H1 (cell line): Measurements from ENCODE around the gene TNFRSF1A. TPM values are rescaled to one million over a fixed set of nuclear protein-coding genes. Genes with fewer than 3 reads are reported as not detected.

Source experiments
- CTCF ChIA-PET: fragments of 300-600 bp; sonication (Branson Sonifier 250); formaldehyde crosslinking; loops from one replicate; lab custom pipeline; 2021; ENCODE audit not compliant: partially characterized antibody; lab: Charles Lee
- POLR2A ChIA-PET: fragments of 300-600 bp; sonication (Branson Sonifier 250); formaldehyde crosslinking; loops from one replicate; lab custom pipeline; 2021; ENCODE audit warnings: inconsistent platforms; ENCODE audit not compliant: partially characterized antibody; lab: Charles Lee
- DNase-seq, 2 experiments: peaks; one replicate each; pipeline versions ENCODE4 v3.0.0 to v3.0.0-alpha.2; 2010 to 2022; ENCODE audit warnings: low spot score in 2 of 2, low read depth in 1 of 2, mixed read lengths in 1 of 2
- FAIRE-seq: peaks from 2 replicates; lab custom pipeline; 2011; peaks lifted over from hg19 to GRCh38; lab: Jason Lieb, UNC
- H2AFZ ChIP-seq: 2 replicates; pipeline ENCODE4 v1.8.1; 2012; ENCODE audit warnings: low read length, inconsistent platforms
- H2AK5ac ChIP-seq: 2 replicates; pipeline ENCODE4 v1.6.1; 2013; ENCODE audit warnings: low read depth, low read length
- H2BK120ac ChIP-seq: replicated peaks from 2 replicates; pipeline ENCODE3; 2013; ENCODE audit warnings: low read depth, low read length, inconsistent platforms
- H2BK12ac ChIP-seq: 2 replicates; pipeline ENCODE4 v1.6.1; 2013; ENCODE audit warnings: low read depth, low read length
- H2BK15ac ChIP-seq: 2 replicates; pipeline ENCODE4 v1.6.1; 2013; ENCODE audit warnings: low read length
- H2BK20ac ChIP-seq: 2 replicates; pipeline ENCODE4 v1.6.1; 2013; ENCODE audit warnings: low read length
- H2BK5ac ChIP-seq: 2 replicates; pipeline ENCODE4 v1.6.1; 2013; ENCODE audit warnings: low read depth, low read length
- H3K14ac ChIP-seq: 2 replicates; pipeline ENCODE4 v1.6.1; 2013; ENCODE audit warnings: inconsistent platforms; ENCODE audit not compliant: insufficient read length
- H3K18ac ChIP-seq: 2 replicates; pipeline ENCODE4 v1.6.1; 2013; ENCODE audit warnings: low read length; ENCODE audit errors: extremely low read depth
- H3K23ac ChIP-seq: 2 replicates; pipeline ENCODE4 v1.6.1; 2013; ENCODE audit warnings: inconsistent platforms; ENCODE audit not compliant: insufficient read length
- H3K23me2 ChIP-seq: 2 replicates; pipeline ENCODE4 v1.6.1; 2013; ENCODE audit warnings: low read depth, low read length
- H3K27ac ChIP-seq: 2 replicates; pipeline ENCODE4 v1.6.1; 2011; ENCODE audit warnings: low read depth, low read length, inconsistent platforms
- H3K27me3 ChIP-seq, 4 experiments: replicated peaks in 1 of 4; 1 replicate in 1 of 4; 2 replicates in 3 of 4; pipeline versions ENCODE4 v1.6.1 to v1.8.1; 2011 to 2013; ENCODE audit warnings: low read length in 3 of 4, mild to moderate bottlenecking in 3 of 4, inconsistent platforms in 2 of 4, mixed read lengths in 2 of 4, moderate library complexity in 1 of 4; ENCODE audit not compliant: control insufficient read depth in 3 of 4, insufficient read depth in 3 of 4; ENCODE audit errors: extremely low read depth in 1 of 4
- H3K36me3 ChIP-seq, 4 experiments: 2 replicates each; pipeline versions ENCODE4 v1.6.1 to v1.8.1; 2011 to 2013; ENCODE audit warnings: mild to moderate bottlenecking in 4 of 4, low read length in 3 of 4, moderate library complexity in 2 of 4, control low read depth in 1 of 4, inconsistent platforms in 1 of 4; ENCODE audit not compliant: insufficient read depth in 4 of 4, control insufficient read depth in 2 of 4
- H3K4ac ChIP-seq: replicated peaks from 2 replicates; pipeline ENCODE3; 2013; ENCODE audit warnings: low read length, low read depth, mixed read lengths, inconsistent platforms; ENCODE audit not compliant: insufficient read length
- H3K4me1 ChIP-seq, 4 experiments: replicated peaks in 1 of 4; 1 replicate in 1 of 4; 2 replicates in 3 of 4; pipeline versions ENCODE4 v1.6.1 to v1.8.1; 2011 to 2013; ENCODE audit warnings: low read length in 3 of 4, inconsistent platforms in 2 of 4, mixed read lengths in 1 of 4; ENCODE audit not compliant: insufficient read depth in 4 of 4, control insufficient read depth in 3 of 4
- H3K4me2 ChIP-seq, 2 experiments: 2 replicates each; pipeline versions ENCODE4 v1.6.1 to v1.8.1; 2011 to 2013; ENCODE audit warnings: low read depth in 2 of 2, low read length in 2 of 2, control low read depth in 1 of 2, inconsistent platforms in 1 of 2, mild to moderate bottlenecking in 1 of 2; ENCODE audit not compliant: insufficient read depth in 1 of 2
- H3K4me3 ChIP-seq, 4 experiments: fragments of 200-600, 300-600 bp in 1 of 4; sonication (generic), shearing (Covaris generic), sonication (Bioruptor Twin) in 1 of 4; 2 replicates each; pipeline versions ENCODE4 v1.5.1 to v1.8.1; 2011 to 2016; ENCODE audit warnings: low read length in 4 of 4, low read depth in 3 of 4, control low read depth in 2 of 4, inconsistent platforms in 2 of 4, mild to moderate bottlenecking in 2 of 4, mixed read lengths in 1 of 4, moderate library complexity in 1 of 4; ENCODE audit not compliant: insufficient read depth in 2 of 4; ENCODE audit errors: extremely low read depth in 1 of 4
- H3K56ac ChIP-seq: replicated peaks from 2 replicates; pipeline ENCODE3; 2013; ENCODE audit warnings: low read depth, mild to moderate bottlenecking, mixed read lengths, low read length, inconsistent platforms; ENCODE audit not compliant: insufficient read length
- H3K79me1 ChIP-seq: 2 replicates; pipeline ENCODE4 v1.6.1; 2013; ENCODE audit warnings: low read depth, low read length, control low read depth
- H3K79me2 ChIP-seq, 2 experiments: 2 replicates each; pipeline versions ENCODE4 v1.6.1 to v1.8.1; 2012 to 2013; ENCODE audit warnings: low read length in 2 of 2, mild to moderate bottlenecking in 2 of 2, inconsistent platforms in 1 of 2; ENCODE audit not compliant: insufficient read depth in 2 of 2, control insufficient read depth in 1 of 2
- H3K9ac ChIP-seq, 4 experiments: replicated peaks in 1 of 4; 1 replicate in 1 of 4; 2 replicates in 3 of 4; pipeline versions ENCODE4 v1.6.1 to v1.8.1; 2011 to 2013; ENCODE audit warnings: low read depth in 3 of 4, low read length in 3 of 4, control low read depth in 2 of 4, mild to moderate bottlenecking in 2 of 4, moderate library complexity in 2 of 4, inconsistent platforms in 1 of 4; ENCODE audit errors: extremely low read depth in 1 of 4
- H3K9me3 ChIP-seq, 2 experiments: 2 replicates each; pipeline versions ENCODE4 v1.6.1 to v1.8.1; 2012 to 2013; ENCODE audit warnings: mild to moderate bottlenecking in 2 of 2, moderate library complexity in 2 of 2, control low read depth in 1 of 2, inconsistent platforms in 1 of 2, low read depth in 1 of 2, low read length in 1 of 2, mixed read lengths in 1 of 2; ENCODE audit not compliant: insufficient read depth in 2 of 2
- H4K20me1 ChIP-seq, 2 experiments: replicated peaks in 1 of 2; 2 replicates each; pipeline versions ENCODE3 to v1.8.1; 2011 to 2013; ENCODE audit warnings: inconsistent platforms in 2 of 2, low read length in 2 of 2, mild to moderate bottlenecking in 1 of 2; ENCODE audit not compliant: insufficient read depth in 2 of 2, control insufficient read depth in 1 of 2
- H4K5ac ChIP-seq: 2 replicates; pipeline ENCODE4 v1.6.1; 2013; ENCODE audit warnings: low read length, low read depth, mixed read lengths, inconsistent platforms; ENCODE audit not compliant: insufficient read length
- H4K8ac ChIP-seq: 2 replicates; pipeline ENCODE4 v1.8.0; 2013; ENCODE audit warnings: mild to moderate bottlenecking, moderate library complexity, low read length, inconsistent platforms; ENCODE audit not compliant: insufficient read depth; ENCODE audit errors: extremely low read depth
- H4K91ac ChIP-seq: replicated peaks from 2 replicates; pipeline ENCODE3; 2013; ENCODE audit warnings: low read length, mixed read lengths, inconsistent platforms; ENCODE audit not compliant: insufficient read length
- MAFK ChIP-seq: IDR thresholded peaks from 2 replicates; pipeline ENCODE4 v1.6.1; 2012; ENCODE audit warnings: low read depth, mild to moderate bottlenecking, improper control_type of control experiment, low read length
- PHF8 ChIP-seq: fragments of 200-600 bp; sonication (generic); conservative IDR thresholded peaks from 2 replicates; pipeline ENCODE4 v1.7.1; 2012; ENCODE audit warnings: low read depth, mild to moderate bottlenecking, inconsistent platforms, low read length, moderate library complexity
- SIRT6 ChIP-seq: IDR thresholded peaks from one replicate; pipeline ENCODE4 v1.7.1; 2012; ENCODE audit warnings: low read length, inconsistent platforms
- SP2 ChIP-seq: IDR thresholded peaks from 2 replicates; pipeline ENCODE4 v1.6.1; 2012; ENCODE audit warnings: mild to moderate bottlenecking, low read length, inconsistent platforms
- TAF1 ChIP-seq: IDR thresholded peaks from 2 replicates; pipeline ENCODE4 v1.6.1; 2011; ENCODE audit warnings: mild to moderate bottlenecking, low read depth, low read length
- TAF7 ChIP-seq: optimal IDR thresholded peaks from 2 replicates; pipeline ENCODE3; 2011; ENCODE audit warnings: low read depth, mild to moderate bottlenecking, inconsistent platforms, low read length, moderate library complexity, borderline replicate concordance
- WGBS, 2 experiments: shearing (Covaris generic) in 1 of 2; methylation state at CpG; one replicate each; pipeline versions ENCODE4 v1.1.6 to v1.1.7; 2013 to 2015; ENCODE audit warnings: low lambda C conversion rate in 2 of 2, mixed read lengths in 2 of 2, inconsistent platforms in 1 of 2, low coverage in 1 of 2, missing lambda C conversion rate in 1 of 2; ENCODE audit not compliant: insufficient replicate concordance in 2 of 2, insufficient coverage in 1 of 2, insufficient read length in 1 of 2; ENCODE audit errors: extremely low coverage in 1 of 2, missing lambda C conversion rate in 1 of 2; 5-methylcytosine and 5-hydroxymethylcytosine counted together
- polyA plus RNA-seq, 7 experiments: library from polyadenylated mRNA; depleted of rRNA in 3 of 7; stranded (reverse) in 5 of 7; unstranded in 2 of 7; fragments of >200 nt in 5 of 7; fragments of 200-250 nt in 2 of 7; gene quantifications; 1 replicate in 5 of 7; 2 replicates in 1 of 7; 4 replicates in 1 of 7; pipeline versions ENCODE4 v1.2.1 to v1.2.3, GENCODE V29; 2011 to 2013; ENCODE audit warnings: missing spikeins in 2 of 7, mixed read lengths in 2 of 7
- total RNA-seq: library from RNA; stranded (reverse); fragmentation: NEBNext Ultra II Directional; extraction: Animal tissue kit (Norgen Biotek cat#: 25700); gene quantifications from 2 replicates; pipeline ENCODE4 v1.2.1, GENCODE V29; 2021

Gene TNFRSF1A
- total and polyA plus RNA-seq, 2 of the 8 experiments (the other 6 are each of a cell fraction or from before 2014, with no cell fraction given) = 28.7 to 42.1 TPM

DNA sequence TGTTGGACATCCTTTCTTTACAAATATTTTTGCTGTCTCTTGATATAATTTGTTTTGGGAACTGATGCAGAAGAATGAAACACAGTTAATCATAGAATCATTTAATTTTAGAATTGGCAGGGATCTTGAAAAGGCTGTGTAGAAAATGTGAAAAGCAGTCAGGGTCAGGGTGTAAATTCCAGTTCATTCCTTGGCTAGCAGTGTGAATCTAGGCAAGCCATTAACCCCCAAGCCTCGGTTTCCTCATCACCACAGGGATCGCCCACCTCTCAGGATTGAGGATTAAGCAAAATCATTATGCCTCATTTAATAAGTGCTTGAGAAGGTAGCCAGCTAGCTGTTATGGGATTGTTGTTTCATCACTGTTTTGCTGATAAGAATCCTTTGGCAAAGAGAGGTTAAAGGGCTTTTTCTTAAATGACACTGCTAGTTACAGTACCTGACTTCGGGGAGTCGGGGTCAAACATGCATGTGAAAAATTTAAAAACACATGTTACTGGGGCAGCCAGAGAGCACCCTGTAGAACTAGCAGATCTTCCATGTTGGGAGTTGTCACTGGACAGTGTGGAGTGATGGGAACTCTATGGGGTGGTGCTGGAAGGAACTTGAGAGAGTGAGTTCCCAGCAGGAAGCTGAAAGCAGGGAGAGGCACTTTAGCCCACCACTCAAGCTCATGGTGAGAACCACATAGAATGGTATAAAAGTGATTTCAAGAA lies 10.7 kb downstream of the TNFRSF1A start:
- H3K18ac ChIP-seq = no peak overlapping the region
- H3K23ac ChIP-seq = no peak overlapping the region
- H2BK15ac ChIP-seq = no peak overlapping the region
- H4K20me1 ChIP-seq = no peaks in the 10 kb centered on the region
- no peak overlapping the region for H3K56ac ChIP-seq
- peaks cover 0 to 36% (median 22%) of the 10 kb centered on the region in 4 experiments; a peak in 6 of 7 replicates for H3K4me1 ChIP-seq
- no peak overlapping the region for H3K27ac ChIP-seq
- no peaks in the 10 kb centered on the region for H3K9me3 ChIP-seq
- no peak overlapping the region for H3K14ac ChIP-seq
- H3K4me2 ChIP-seq = no peak overlapping the region
- no peak overlapping the region for H2BK5ac ChIP-seq
- H2BK20ac ChIP-seq = no peak overlapping the region
- no peak overlapping the region for H2BK12ac ChIP-seq
- no peak overlapping the region for H3K4ac ChIP-seq
- no peak overlapping the region for H3K4me3 ChIP-seq
- H3K79me2 ChIP-seq = peaks cover 0 to 21% of the 10 kb centered on the region in 2 experiments; a peak in 2 of 4 replicates
- no peak overlapping the region for H3K9ac ChIP-seq
- H4K8ac ChIP-seq = no peak overlapping the region
- no peak overlapping the region for H2AFZ ChIP-seq
- CTCF ChIA-PET = interaction anchor here (1.3 to 7.8 kb wide), 7 partner anchors 8 to 132 kb away, joined by 3 to 107 read pairs (median 5); partner anchors contain the start of genes CD9 and SCNN1A
- POLR2A ChIA-PET = interaction anchor here (1.0 to 17.5 kb wide), 8 partner anchors 8 to 197 kb away, joined by 3 to 286 read pairs (median 3); partner anchors contain the start of genes CD9, SCNN1A, TNFRSF1A and VAMP1
- 100% methylated on average over 4 of the region's 4 CpGs; no CpG with 5 or more reads in 1 of the 2 experiments for WGBS, 2 experiments
- FAIRE-seq (no peak), DNase-seq (no peak)
- no peak overlapping the region for H4K91ac ChIP-seq
- no peaks in the 10 kb centered on the region; the same call in 1 of the 2 replicates for H3K23me2 ChIP-seq
- no peaks in the 10 kb centered on the region for H3K27me3 ChIP-seq
- no peak overlapping the region for H2AK5ac ChIP-seq
- no peak overlapping the region for H4K5ac ChIP-seq
- H2BK120ac ChIP-seq = no peak overlapping the region
- TF ChIP-seq MAFK (no peak), SP2 (no peak), PHF8 (no peak), TAF7 (no peak), TAF1 (no peak), SIRT6 (no peak)
- peaks cover 17 to 47% (median 29%) of the 10 kb centered on the region in 4 experiments; a peak in 5 of 8 replicates for H3K36me3 ChIP-seq
- peaks cover 3% of the 10 kb centered on the region; the same call in 1 of the 2 replicates for H3K79me1 ChIP-seq
